Endothelial cell (in vitro differentiated cells): ENCODE data around the gene ZNF581. TPM values are rescaled to one million over a fixed set of nuclear protein-coding genes. Genes with fewer than 3 reads are reported as not detected.

Source experiments
- DNase-seq: peaks from one replicate; pipeline ENCODE4 v3.0.0; 2021; ENCODE audit warnings: low spot score
- H3K27ac Mint-ChIP-seq: one replicate; pipeline ENCODE4 v1.8.0; 2021; ENCODE audit warnings: mixed read lengths, inconsistent platforms; ENCODE audit not compliant: unreplicated experiment
- H3K27me3 Mint-ChIP-seq: one replicate; pipeline ENCODE4 v1.8.0; 2021; ENCODE audit warnings: mild to moderate bottlenecking, moderate library complexity, mixed read lengths, inconsistent platforms; ENCODE audit not compliant: unreplicated experiment
- H3K36me3 Mint-ChIP-seq: one replicate; pipeline ENCODE4 v1.8.0; 2021; ENCODE audit warnings: mild to moderate bottlenecking, low read depth, mixed read lengths, inconsistent platforms; ENCODE audit not compliant: unreplicated experiment
- H3K4me1 Mint-ChIP-seq: one replicate; pipeline ENCODE4 v1.8.0; 2021; ENCODE audit warnings: mild to moderate bottlenecking, mixed read lengths, inconsistent platforms; ENCODE audit not compliant: unreplicated experiment
- H3K4me3 Mint-ChIP-seq: one replicate; pipeline ENCODE4 v1.8.0; 2021; ENCODE audit warnings: mild to moderate bottlenecking, mixed read lengths, inconsistent platforms; ENCODE audit not compliant: unreplicated experiment
- H3K9me3 Mint-ChIP-seq: one replicate; pipeline ENCODE4 v1.8.0; 2021; ENCODE audit warnings: mixed read lengths, inconsistent platforms; ENCODE audit not compliant: unreplicated experiment
- CTCF ChIP-seq: fragments of 200-600 bp; sonication (generic); IDR thresholded peaks from one replicate; pipeline ENCODE4 v1.5.0; 2021; ENCODE audit warnings: antibody characterized with exemption; ENCODE audit not compliant: unreplicated experiment
- total RNA-seq: library from RNA; stranded (reverse); fragmentation: NEBNext Ultra II Directional; extraction: Animal tissue kit (Norgen Biotek cat#: 25700); gene quantifications from one replicate; pipeline ENCODE4 v1.2.1, GENCODE V29; 2021; ENCODE audit not compliant: unreplicated experiment

ZNF581 gene
- total RNA-seq, 1 donor from 2014 or later = 47.2 TPM

DNA sequence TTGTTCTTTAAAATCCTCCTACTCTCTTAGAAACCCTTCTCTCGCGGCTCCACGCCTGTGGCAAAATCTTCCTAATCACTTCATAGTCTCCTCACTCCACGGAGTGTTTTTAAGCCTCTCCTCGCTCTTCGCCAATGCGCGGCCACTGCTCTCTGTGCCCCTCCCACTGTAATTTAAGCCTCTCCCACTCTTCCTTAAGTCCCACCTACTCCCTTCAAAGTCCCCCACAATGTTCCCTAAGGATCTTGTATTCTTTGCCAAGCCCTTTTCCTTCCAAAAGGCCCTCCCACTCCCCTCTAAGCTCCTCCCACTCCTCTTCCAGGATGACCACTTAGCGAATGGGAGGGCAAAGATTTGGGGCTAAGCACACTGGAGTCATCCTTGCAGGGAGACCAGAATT, 45.4 kb upstream of the ZNF581 start:
- no peak for DNase-seq
- no peaks in the 10 kb centered on the region for H3K9me3 Mint-ChIP-seq
- peak overlapping the region; percentile 86 for H3K4me3 Mint-ChIP-seq
- H3K4me1 Mint-ChIP-seq = peaks cover 9% of the 10 kb centered on the region
- peak overlapping the region; percentile 94 for H3K27ac Mint-ChIP-seq
- TF ChIP-seq CTCF = no peak
- H3K36me3 Mint-ChIP-seq = peaks cover 30% of the 10 kb centered on the region
- H3K27me3 Mint-ChIP-seq = peaks cover 19% of the 10 kb centered on the region

DNA sequence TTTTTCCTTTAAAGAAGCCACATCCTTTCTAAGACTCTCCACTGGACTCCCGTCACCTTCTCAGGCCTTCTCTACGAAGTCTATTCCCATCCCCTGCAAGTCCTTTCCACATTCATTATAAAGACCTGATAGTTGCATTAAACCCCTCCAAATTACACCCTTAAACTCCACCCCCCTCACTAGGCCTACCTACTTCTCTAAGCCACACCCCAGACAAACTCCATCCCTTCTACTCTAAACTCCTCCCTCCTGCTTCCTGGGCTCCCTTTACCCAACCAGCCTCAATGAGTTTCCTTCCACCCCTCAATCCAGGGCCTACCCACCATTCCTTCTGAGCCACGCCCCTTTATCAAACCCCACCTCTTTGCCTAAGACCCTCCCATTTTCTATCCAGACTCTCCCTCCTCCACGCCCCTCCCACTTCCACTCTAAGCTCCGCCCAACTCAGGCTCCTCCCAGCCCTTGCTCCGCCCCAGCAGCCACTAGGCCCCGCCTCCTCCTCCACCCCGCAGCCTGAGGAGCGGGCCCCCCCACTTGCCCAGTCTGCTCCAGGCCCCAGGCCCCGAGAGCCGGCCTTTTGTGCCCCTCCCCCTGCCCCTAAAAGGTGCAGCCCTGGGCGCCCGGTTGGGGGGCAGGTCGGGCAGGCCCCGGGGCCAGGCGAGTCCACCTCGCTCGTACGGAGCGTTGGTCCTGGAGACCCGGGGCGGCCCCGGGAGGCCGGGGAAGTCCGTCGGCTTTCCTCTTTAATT, 44.6 kb upstream of the ZNF581 start:
- Mint-ChIP-seq H3K4me3 (peak overlapping the region; percentile 97), H3K27ac (peak overlapping the region; percentile 99), H3K9me3 (no peaks in the 10 kb centered on the region), H3K27me3 (peaks cover 24% of the 10 kb centered on the region), H3K36me3 (peaks cover 30% of the 10 kb centered on the region), H3K4me1 (peaks cover 9% of the 10 kb centered on the region)
- no peak for TF ChIP-seq CTCF
- DNase-seq = peak; percentile 98

DNA sequence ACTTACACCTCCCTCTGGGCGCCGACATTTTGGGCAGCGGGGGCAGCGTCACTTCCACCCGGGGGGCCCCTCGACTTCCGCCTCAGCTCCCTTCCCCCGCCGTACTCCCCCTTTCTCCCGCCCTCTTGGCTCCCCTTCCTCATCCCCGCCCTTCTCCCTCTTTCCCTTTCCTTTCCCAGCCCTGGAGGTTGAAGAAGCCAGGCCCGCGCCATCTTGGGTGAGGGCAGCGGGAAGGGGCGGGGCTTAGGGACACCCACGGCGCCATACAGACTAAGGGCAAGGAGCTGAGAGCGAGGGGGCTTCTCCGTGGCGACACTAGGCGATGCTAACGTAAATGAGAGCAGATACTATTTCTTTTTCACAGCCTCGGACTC, 44.0 kb upstream of the ZNF581 start, which contains the start of gene FIZ1:
Gene FIZ1, minus strand, starts transcription at position 50 of the 374 bp plus-strand sequence. CDS start 1,652 bp downstream, outside the sequence.
- TF ChIP-seq CTCF = no peak
- Mint-ChIP-seq H3K4me1 (peaks cover 10% of the 10 kb centered on the region), H3K36me3 (peaks cover 30% of the 10 kb centered on the region), H3K27ac (peak within 1 kb of the TSS; percentile 99), H3K9me3 (no peaks in the 10 kb centered on the region), H3K4me3 (peak within 1 kb of the TSS; percentile 97), H3K27me3 (peaks cover 28% of the 10 kb centered on the region)
- peak; percentile 94 for DNase-seq

DNA sequence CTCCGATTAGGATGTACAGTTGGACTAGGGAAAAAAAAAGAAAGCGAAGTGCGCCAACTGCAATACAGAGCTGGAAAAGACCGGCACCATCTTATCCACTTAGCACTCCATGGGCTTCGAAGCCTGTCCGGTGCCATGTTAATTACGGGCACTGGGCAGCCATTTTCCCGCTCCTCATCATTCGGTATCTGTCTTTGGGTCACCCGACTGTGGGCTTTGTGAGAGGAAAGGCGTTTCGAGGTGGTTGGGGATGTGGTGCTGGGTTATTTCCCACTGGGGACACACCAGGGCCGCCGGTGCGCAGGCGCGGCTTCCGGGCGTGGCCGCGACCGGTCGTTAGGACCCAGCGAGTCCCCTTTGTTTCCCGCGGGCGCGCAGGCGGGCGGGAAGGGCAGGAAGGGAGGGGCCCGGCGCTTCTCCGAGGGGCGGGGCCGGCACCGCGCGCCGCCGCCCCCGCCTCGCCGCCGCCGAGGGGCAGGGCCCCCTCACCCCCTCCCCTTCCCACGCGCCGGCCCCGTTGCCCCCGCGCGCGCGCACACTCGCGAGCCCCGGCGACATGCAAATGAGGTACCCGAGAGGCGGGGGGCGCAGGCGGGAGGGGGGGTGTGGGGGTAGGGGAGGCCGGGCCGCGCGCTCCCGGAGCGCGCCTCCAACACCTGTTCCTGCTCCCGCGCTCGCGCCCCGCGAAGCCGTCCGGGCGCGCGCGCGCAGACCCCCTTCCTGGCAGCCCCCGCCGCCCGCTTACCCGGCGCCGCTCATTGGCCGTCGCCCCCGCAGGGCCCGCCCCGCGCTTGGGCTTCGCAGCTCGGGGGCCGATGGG, 43.4 kb upstream of the ZNF581 start, which contains the start of gene ZNF524:
Gene ZNF524, plus strand, starts transcription at position 447 of the 820 bp plus-strand sequence. CDS start 1,825 bp downstream, outside the sequence.
- no peak for TF ChIP-seq CTCF
- H3K27ac Mint-ChIP-seq = peak within 1 kb of the TSS; percentile 99
- peaks cover 13% of the 10 kb centered on the region for H3K4me1 Mint-ChIP-seq
- peak within 1 kb of the TSS; percentile 97 for H3K4me3 Mint-ChIP-seq
- H3K27me3 Mint-ChIP-seq = peaks cover 29% of the 10 kb centered on the region
- peak; percentile 85 for DNase-seq
- H3K36me3 Mint-ChIP-seq = peaks cover 26% of the 10 kb centered on the region
- H3K9me3 Mint-ChIP-seq = no peaks in the 10 kb centered on the region
